Measurements from ENCODE around the gene PAQR8.
"Not testable (repeated sequence)": the region's sequence is repeated elsewhere in the genome, so short reads cannot be mapped to it uniquely, and the experiment has no call there.

The PAQR8 gene

DNA sequence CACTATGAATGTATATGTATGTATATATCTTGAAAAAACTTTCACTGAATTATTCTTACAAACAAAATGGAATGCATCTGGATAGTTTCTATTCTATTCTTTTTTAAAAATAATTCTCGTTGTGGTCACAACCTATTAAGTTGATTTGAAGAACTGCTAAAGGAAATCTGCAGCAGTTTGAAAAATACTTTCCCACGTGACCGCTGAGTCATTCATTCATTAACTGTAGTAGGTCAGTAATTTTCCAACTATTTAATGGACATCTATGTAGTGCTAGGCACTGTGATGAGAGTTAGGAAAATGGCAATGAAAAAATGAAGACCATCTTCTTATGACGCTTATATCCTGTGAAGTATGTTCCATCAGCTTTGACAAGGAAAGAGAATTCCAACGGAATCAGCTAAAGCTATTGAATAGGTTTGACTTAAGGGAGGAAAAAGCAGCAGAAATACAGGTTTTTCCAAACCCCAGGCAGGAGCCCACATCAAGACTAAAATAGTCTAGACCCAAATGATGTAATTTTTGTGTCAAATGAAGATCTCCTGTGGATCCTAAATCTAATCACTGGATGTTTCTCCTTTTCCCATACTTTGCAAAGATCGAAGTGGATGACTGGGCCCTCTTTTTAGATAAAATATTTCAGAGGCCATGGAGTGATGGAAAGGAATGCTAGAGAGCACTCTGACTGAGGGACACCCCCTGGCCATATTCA lies 54.1 kb downstream of the PAQR8 start:
- no peak for DNase-seq

DNA sequence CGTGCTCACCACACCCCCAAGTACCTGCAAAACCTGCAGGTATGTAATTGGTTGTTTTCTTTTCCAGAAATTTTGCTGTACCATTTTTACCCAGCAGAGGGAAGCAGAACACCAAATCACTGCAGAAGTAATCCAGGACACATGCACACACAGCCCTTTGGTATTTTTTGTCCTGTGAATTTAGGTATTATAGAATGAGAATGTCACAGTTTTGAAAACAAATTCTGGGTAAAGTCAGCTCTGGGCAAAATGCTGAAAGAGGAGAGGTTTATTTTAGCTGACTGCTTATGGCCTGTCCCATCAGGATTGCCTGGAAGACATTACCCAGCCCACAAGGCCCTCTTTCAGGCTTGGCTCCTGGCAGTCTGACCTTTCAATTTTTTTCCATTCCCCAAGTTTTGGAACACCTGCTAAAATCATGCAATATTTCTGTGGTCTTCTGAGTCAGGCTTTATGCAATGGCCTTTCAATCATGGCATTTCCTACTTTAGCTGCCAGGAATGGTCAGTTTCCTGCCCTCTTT lies 54.7 kb downstream of the PAQR8 start:
- DNase-seq: peak; percentile 28

DNA sequence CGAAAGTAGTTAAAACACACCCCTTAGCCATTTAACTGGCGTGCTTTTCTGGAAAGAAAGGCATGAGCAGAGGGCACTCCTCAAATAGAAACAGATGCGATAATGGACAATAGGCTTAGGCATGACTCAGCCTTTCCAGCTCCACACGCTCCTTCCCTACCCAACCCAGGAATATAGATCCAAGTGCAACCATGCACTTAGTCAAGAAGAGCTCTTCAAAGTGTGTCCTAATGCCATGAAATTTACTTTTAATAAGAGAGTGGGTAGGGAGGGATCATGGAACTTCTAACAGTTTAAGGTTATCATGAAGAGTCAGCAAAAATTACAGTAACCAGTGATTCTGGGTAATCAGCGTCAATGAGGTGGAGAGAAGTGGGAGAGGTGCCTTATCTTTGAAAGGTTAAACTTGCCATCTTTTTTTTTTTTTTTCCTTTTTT lies 55.7 kb downstream of the PAQR8 start:
- no peak for DNase-seq

DNA sequence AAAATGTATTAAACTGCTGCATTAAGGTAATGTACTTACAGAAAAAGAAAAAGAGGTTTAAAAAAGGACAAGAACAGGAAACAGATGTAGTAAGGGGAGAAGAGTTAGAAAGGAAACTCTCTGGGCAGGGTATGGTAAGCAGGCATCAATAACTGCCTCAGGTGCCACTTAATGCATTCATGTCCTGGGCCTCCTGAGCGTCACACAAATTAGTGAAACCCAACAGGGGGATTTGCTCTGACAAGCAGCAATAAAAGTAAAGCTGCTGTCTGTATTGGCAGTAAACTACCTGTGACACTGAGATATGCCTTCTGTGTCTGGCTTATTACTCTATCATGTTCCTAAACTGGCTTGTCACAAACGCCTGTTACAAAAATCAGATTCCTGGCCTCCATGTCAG lies 56.7 kb downstream of the PAQR8 start:
- DNase-seq: no peak

DNA sequence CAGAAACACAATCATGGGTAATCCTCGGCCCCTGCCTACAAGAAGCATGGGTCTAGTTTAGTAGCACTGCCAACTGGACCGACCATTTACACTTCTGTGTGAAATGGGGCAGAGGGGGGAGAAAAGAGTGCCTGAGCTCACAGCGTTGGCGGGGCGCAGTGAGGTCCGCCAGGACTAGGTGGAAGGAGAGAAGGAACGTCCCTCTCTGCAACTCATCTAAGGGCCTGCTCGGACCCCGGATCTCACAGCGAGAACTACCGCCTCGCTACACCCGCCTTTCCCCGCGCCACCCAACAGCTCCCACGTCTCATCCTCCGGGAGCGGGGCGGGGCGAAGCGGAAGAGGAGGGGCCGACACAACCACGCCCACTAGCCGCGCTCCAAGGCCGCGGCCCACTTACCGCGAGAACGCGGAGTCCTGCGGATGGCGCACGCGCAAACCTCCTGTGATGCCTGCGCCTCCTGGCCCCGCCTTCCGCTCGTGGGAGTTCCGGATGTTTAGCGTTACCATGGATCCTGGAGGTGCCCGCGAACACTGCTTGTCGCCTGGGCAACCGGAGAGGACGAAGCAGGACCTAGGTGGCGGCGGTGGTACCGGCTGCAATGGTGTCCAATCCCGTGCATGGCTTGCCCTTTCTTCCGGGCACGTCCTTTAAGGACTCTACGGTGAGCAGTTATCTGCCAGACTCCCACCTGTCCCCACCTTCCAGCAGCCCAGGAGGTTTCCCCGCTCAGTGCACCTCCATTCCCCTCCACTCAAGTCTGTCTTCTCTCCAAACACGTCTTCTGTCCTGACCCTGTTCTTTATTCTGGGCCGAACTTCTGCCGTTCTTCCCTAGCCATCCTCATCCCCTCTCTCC lies 58.1 kb downstream of the PAQR8 start, which contains the start of gene EFHC1:
EFHC1 (plus strand) TSS at position 534 of the 859 bp plus-strand sequence; CDS start at position 603, 69 bp downstream.
- DNase-seq: peak; percentile 94

DNA sequence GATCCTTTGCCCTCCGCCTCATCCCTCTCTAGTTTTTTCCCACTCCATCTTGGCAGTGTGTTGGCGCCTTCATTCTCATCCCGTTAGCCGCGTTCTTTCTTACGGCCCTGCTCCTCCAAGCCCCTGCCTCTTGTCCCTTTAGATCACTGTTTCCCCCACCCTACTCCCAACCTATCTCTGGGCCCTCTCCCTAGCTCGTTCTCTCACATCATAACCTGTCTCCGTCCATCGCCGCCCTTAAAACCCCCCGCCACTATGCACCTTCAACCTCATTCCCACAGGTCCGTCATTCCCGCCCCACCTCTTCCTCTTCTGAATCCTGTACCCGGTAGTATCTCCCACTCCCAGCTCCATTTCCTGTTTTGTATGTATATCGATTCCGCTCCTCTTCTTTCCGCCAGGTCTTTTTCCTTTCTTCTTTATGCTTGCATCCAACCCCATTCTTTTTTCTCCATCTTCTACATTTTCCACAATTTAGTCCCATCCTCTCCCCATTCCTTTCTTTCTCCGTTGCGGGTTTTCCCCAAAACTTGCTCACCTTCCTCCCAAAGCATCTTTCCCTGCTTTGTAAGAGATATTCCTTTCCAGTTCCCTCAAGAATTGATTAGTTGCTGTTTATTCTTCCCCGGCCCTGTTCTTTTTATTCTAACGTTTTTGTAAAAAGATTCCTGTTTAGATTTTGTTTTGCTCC lies 58.9 kb downstream of the PAQR8 start:
- no peak for DNase-seq

DNA sequence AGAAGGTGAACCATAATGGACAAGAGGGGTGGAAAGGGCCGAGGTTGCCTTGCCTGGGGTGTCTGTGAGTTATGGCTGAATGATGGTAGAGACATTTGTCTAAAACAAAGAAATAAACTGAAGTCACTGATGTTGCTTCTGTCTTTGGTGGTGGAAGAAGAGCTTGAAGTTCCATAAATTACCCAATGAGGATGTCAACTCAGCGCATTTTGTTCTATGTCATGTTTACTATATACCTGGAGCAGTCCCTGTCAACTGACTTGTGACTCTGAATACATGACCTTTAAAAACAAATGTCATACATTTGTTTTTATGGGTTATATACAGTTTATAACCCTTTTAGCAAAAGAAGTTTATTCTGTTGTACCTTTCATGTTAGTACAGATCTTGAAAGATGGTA lies 60.2 kb downstream of the PAQR8 start:
- DNase-seq: no peak

DNA sequence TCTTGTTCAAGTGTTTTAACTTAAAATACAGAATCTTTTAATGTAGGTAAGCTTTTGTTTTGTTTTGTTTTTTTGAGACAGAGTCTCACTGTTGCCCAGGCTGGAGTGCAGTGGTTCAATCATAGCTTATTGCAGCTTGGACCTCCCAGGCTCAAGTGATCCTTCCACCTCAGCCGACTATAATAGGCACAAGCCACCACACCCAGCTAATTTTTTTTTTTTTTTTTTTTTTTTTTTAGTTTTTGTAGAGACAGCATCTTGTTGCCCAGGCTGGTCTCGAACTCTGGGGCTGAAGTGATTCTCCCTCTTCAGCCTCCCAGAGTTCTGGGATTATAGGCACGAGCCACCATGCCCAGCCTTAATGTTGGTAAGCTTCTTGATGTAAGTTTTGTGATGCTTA lies 61.5 kb downstream of the PAQR8 start:
- DNase-seq: no peak

DNA sequence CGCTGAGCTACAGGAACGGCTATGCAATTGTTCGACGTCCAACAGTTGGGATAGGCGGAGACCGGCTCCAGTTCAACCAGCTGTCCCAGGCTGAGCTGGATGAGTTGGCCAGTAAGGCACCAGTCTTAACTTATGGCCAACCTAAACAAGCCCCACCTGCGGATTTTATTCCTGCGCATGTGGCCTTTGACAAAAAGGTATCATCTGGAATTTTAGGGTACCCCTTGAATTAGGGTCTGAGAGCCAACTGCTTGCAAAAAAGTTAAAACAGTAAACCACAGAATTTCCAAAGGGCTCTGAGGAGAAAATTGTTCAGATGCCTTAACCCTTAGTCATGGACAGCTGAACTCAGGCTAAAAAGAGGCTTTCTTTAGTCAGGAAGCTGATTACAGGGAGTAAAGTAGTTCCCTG lies 62.0 kb downstream of the PAQR8 start:
- no peak for DNase-seq

DNA sequence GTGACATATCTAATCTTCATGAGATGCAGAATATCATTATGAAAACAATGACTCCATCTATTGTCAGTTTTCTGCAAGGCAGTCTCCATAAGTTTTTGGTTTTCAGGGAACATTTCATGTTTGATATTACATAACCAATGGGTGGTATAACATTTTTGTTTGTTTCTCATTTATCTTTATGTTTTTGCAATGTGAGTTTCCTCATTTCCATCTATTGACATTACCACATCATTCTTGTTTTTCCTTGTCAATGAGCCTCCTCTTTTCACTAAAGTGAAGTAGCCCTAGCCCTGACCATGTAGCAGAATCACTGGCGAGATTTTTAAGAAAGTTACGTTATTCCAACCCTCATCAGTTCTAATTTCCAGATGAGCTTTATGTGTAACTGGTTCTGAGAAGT lies 62.6 kb downstream of the PAQR8 start:
- no peak for DNase-seq

DNA sequence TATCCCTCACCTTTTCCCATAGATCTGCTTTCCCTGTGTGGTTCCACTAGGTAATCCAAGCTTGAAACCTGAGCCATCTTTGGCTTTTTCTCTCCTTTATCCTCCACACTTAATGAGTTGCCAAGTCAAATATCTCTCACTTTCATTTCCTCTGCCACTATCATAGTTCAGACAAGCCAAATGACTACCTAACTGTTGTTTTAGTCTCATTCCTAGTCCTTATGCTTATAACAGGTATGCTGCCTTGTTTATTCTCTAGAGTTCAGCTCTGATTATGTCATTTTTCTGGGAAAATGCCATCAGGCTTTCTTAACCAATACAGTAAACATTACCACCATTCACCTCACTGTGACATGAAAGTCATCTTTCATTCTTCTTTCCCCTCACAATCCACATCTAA lies 64.7 kb downstream of the PAQR8 start:
- DNase-seq: no peak

DNA sequence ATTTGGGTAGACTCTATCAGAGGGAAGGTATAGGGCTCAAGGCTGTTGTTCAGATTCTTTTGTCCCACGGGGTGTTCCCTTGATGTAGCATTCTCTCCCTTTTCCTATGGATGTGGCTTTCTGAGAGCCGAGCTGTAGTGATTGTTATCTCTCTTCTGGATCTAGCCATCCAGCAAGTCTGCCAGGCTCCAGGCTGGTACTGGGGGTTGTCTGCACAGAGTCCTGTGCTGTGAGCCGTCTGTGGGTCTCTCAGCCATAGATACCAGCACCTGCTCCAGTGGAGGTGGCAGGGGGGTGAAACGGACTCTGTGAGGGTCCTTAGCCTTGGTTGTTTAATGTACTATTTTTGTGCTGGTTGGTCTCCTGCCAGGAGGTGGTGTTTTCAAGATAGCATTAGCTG lies 71.3 kb downstream of the PAQR8 start:
- DNase-seq: not testable (repeated sequence)

DNA sequence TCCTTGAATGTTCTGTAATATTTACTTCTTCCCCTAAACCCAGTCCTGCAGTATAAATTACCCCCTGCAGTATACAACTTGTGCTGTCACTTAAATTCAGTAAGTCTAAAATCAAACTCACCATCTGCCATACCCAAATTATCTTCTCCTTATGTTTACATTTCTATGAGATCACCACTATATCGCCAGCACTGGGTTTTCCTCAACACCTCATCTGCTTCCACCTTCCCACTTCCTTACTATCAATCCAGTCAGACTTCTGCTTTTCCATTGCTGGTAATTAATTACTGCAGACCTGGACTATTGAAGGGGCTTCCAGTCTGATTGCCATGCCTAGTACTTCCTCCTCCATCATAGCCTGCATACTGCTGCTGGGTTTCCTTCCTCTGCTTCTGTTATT lies 73.4 kb downstream of the PAQR8 start:
- no peak for DNase-seq

DNA sequence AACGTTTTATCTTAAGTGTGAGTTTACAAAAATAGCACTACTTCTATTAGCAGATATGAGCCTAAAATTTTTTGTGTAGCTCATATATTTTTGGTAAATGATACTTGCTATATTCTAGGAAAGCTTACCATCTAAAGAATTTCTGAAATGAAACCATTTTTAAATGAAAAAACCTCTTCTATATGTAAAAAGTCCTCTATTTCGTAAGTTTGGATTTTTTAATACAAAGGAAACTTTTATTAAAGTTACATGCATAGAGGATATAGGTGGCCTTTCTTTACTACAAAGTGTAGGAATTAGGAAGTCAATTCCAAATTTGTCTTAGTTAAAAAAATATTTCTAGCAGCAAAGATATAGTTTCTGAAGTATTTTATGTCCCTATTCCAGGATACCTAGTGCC lies 77.0 kb downstream of the PAQR8 start:
- no peak for DNase-seq

DNA sequence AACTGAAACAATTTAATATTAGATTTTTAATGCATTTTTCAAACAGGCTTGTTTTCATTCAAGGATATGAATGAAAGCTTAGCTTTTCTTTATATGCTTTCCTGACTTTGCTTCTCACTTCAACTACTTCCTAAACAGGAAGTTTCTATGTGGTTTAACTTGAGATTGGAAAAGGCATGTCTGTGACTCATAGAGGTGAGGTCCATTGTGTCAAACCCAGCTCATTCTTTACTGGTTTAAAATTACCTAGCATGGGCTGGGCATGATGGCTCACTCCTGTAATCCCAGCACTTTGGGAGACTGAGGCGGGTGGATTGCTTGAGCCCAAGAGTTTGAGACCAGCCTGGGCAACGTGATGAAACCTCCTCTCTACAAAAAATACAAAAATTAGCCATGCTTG lies 92.6 kb downstream of the PAQR8 start:
- DNase-seq: no peak

DNA sequence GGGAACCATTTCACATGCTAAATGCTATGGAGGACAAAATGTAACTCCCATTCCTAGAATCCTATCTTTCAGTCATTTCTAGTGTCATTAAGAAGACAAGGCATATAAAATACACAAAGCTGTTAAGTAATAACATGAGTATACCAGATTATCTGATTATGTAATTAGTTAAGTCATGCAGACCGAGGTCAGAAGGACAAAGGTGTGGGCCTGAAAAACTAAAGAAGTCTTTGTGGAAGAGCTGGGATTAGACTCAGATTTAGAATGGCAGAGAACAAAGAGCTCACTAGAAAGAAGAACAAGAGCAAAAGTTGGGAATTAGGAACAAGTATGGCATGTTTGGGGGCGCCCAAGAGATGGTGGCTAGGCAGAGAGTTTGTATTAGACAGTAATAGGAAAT lies 95.1 kb downstream of the PAQR8 start:
- DNase-seq: no peak
